Uterus (tissue), 4 donors: Measurements from ENCODE around the gene VPS11. TPM values are rescaled to one million over a fixed set of nuclear protein-coding genes. Genes with fewer than 3 reads are reported as not detected.

Experiments
- DNase-seq, 2 donors: peaks; one replicate each; pipeline ENCODE4 v3.0.0-alpha.2; 2019 to 2020
- H3K27ac ChIP-seq, 2 donors: fragments of 200-600 bp; sonication (generic); 1 replicate in 1 of 2; 2 replicates in 1 of 2; pipeline ENCODE4 v1.5.1; 2016 to 2018
- H3K27me3 ChIP-seq, 2 donors: fragments of 200-600 bp; sonication (generic); one replicate each; pipeline ENCODE4 v1.5.1; 2018 to 2019; ENCODE audit warnings: control low read depth in 1 of 2
- H3K36me3 ChIP-seq, 2 donors: fragments of 200-600 bp; sonication (generic); one replicate each; pipeline ENCODE4 v1.5.1; 2019; ENCODE audit warnings: control low read depth in 1 of 2
- H3K4me1 ChIP-seq, 2 donors: fragments of 200-600 bp; sonication (generic); one replicate each; pipeline ENCODE4 v1.5.1; 2018 to 2019; ENCODE audit warnings: control low read depth in 1 of 2
- H3K4me3 ChIP-seq, 2 donors: fragments of 200-600 bp; sonication (generic); 1 replicate in 1 of 2; 2 replicates in 1 of 2; pipeline ENCODE4 v1.5.1; 2018 to 2019; ENCODE audit warnings: mild to moderate bottlenecking in 1 of 2
- H3K9me3 ChIP-seq, 2 donors: fragments of 200-600 bp; sonication (generic); one replicate each; pipeline ENCODE4 v1.5.1; 2019; ENCODE audit warnings: control low read depth in 1 of 2
- CTCF ChIP-seq, 4 experiments: fragments of 200-600 bp in 2 of 4; fragments of 450-650 bp in 2 of 4; sonication (generic) in 2 of 4; IDR thresholded peaks; one replicate each; pipeline ENCODE4 v1.5.1; 2016 to 2019; ENCODE audit warnings: antibody characterized with exemption in 4 of 4, mild to moderate bottlenecking in 2 of 4, moderate library complexity in 1 of 4
- POLR2A ChIP-seq, 2 donors: fragments of 450-650 bp; IDR thresholded peaks; one replicate each; pipeline ENCODE4 v1.6.1; 2016; ENCODE audit warnings: antibody characterized with exemption in 2 of 2, mild to moderate bottlenecking in 1 of 2, moderate library complexity in 1 of 2
- intact Hi-C: fragments of 100-400 bp; cut with DNase I; formaldehyde crosslinking; loops from one replicate; pipeline ENCODE4 v1.15.1; 2023; ENCODE audit warnings: low total_unique reads
- total RNA-seq, 4 donors: library from RNA; depleted of rRNA in 3 of 4; stranded (reverse); fragments of >200 nt in 3 of 4; gene quantifications; one replicate each; pipeline versions ENCODE4 v1.1.0 to v1.2.4, GENCODE V29; 2014 to 2023
- donor health status: DM: yes; HTN: yes; CAD: no.

VPS11 gene
- total RNA-seq, 4 donors from 2014 or later = 25.6 to 86.6 (median 36.3) TPM

GRCh38 chr11:119113716-119114115 lies 46.1 kb downstream of the VPS11 start:
- no peaks in the 10 kb centered on the region for H3K36me3 ChIP-seq
- no peak for DNase-seq
- H3K4me3 ChIP-seq = no peak overlapping the region
- H3K4me1 ChIP-seq = no peaks in the 10 kb centered on the region
- intact Hi-C loops = no loop called here
- TF ChIP-seq POLR2A (IDR thresholded peaks at IDR 0.05) (no peak), CTCF (IDR thresholded peaks at IDR 0.05) (no peak)
- H3K9me3 ChIP-seq = no peaks in the 10 kb centered on the region
- no peaks in the 10 kb centered on the region for H3K27me3 ChIP-seq
- H3K27ac ChIP-seq = no peak overlapping the region

GRCh38 chr11:119114351-119114750 lies 46.7 kb downstream of the VPS11 start:
- no peak overlapping the region for H3K4me3 ChIP-seq
- intact Hi-C loops = no loop called here
- H3K4me1 ChIP-seq = no peaks in the 10 kb centered on the region
- H3K36me3 ChIP-seq = no peaks in the 10 kb centered on the region
- H3K27me3 ChIP-seq = no peaks in the 10 kb centered on the region
- no peak for TF ChIP-seq CTCF (IDR thresholded peaks at IDR 0.05)
- no peak for TF ChIP-seq POLR2A (IDR thresholded peaks at IDR 0.05)
- no peaks in the 10 kb centered on the region for H3K9me3 ChIP-seq
- no peak for DNase-seq
- no peak overlapping the region for H3K27ac ChIP-seq

GRCh38 chr11:119115484-119116234 lies 48.0 kb downstream of the VPS11 start:
- no peaks in the 10 kb centered on the region for H3K27me3 ChIP-seq
- no peak for DNase-seq
- no peak overlapping the region for H3K4me3 ChIP-seq
- H3K4me1 ChIP-seq = no peaks in the 10 kb centered on the region
- no peaks in the 10 kb centered on the region for H3K36me3 ChIP-seq
- no peaks in the 10 kb centered on the region for H3K9me3 ChIP-seq
- H3K27ac ChIP-seq = no peak overlapping the region
- intact Hi-C loops = no loop called here
- TF ChIP-seq CTCF (IDR thresholded peaks at IDR 0.05) (no peak), POLR2A (IDR thresholded peaks at IDR 0.05) (no peak)

GRCh38 chr11:119116235-119116594 lies 48.6 kb downstream of the VPS11 start:
- H3K4me3 ChIP-seq = no peak overlapping the region
- intact Hi-C loops = no loop called here
- no peaks in the 10 kb centered on the region for H3K4me1 ChIP-seq
- H3K27me3 ChIP-seq = no peaks in the 10 kb centered on the region
- no peaks in the 10 kb centered on the region for H3K36me3 ChIP-seq
- no peak overlapping the region for H3K27ac ChIP-seq
- DNase-seq = no peak
- no peak for TF ChIP-seq CTCF (IDR thresholded peaks at IDR 0.05)
- no peak for TF ChIP-seq POLR2A (IDR thresholded peaks at IDR 0.05)
- no peaks in the 10 kb centered on the region for H3K9me3 ChIP-seq

- TF ChIP-seq CTCF (IDR thresholded peaks at IDR 0.05) (no peak), POLR2A (IDR thresholded peaks at IDR 0.05) (no peak)
- H3K36me3 ChIP-seq = no peaks in the 10 kb centered on the region
- no peaks in the 10 kb centered on the region for H3K27me3 ChIP-seq
- intact Hi-C loops = no loop called here
- H3K4me1 ChIP-seq = no peaks in the 10 kb centered on the region
- H3K4me3 ChIP-seq = no peak overlapping the region
- no peak overlapping the region for H3K27ac ChIP-seq
- no peak for DNase-seq
- H3K9me3 ChIP-seq = no peaks in the 10 kb centered on the region
Observed at GRCh38 chr11:119116601-119117000, 49.0 kb downstream of the VPS11 start.
